Activated naive CD8-positive, alpha-beta T cell treated with anti-CD3 and anti-CD28 coated beads, Interleukin-2, amount 10 ng/mL, durations not matched to agents 7 days and 5 days (primary cell): Measurements from ENCODE around the gene SH3YL1. TPM values are rescaled to one million over a fixed set of nuclear protein-coding genes. Genes with fewer than 3 reads are reported as not detected.
"Not testable (repeated sequence)": the region's sequence is repeated elsewhere in the genome, so short reads cannot be mapped to it uniquely, and the experiment has no call there.

Experiments used
- ATAC-seq: fragments of 150-1000 bp; cut with Tn5 transposase; one replicate; pipeline ENCODE4 v1.10.0; 2021; ENCODE audit warnings: low read depth, moderate library complexity
- POLR2A ChIA-PET: fragments of 350-600 bp; sonication (Branson Sonifier 250); formaldehyde crosslinking; loops from one replicate; lab custom pipeline; 2021; ENCODE audit warnings: antibody characterized with exemption; lab: Charles Lee
- DNase-seq: peaks from one replicate; pipeline ENCODE4 v3.0.0; 2021
- H3K27ac Mint-ChIP-seq: one replicate; pipeline ENCODE4 v1.8.0; 2022; ENCODE audit warnings: mild to moderate bottlenecking, mixed read lengths
- H3K27me3 Mint-ChIP-seq: one replicate; pipeline ENCODE4 v1.8.0; 2022; ENCODE audit warnings: mild to moderate bottlenecking, moderate library complexity, mixed read lengths
- H3K36me3 Mint-ChIP-seq: one replicate; pipeline ENCODE4 v1.8.0; 2021; ENCODE audit warnings: mild to moderate bottlenecking, mixed read lengths
- H3K4me1 Mint-ChIP-seq: one replicate; pipeline ENCODE4 v1.8.0; 2021; ENCODE audit warnings: mixed read lengths
- H3K4me3 Mint-ChIP-seq: one replicate; pipeline ENCODE4 v1.8.0; 2022; ENCODE audit warnings: mild to moderate bottlenecking, moderate library complexity, mixed read lengths
- H3K9me3 Mint-ChIP-seq: one replicate; pipeline ENCODE4 v1.8.0; 2021; ENCODE audit warnings: mixed read lengths
- total RNA-seq, 2 experiments: library from RNA; stranded (reverse); gene quantifications; one replicate each; pipeline ENCODE4 v1.2.3, GENCODE V29; 2021

SH3YL1 gene
- total RNA-seq, 2 experiments from 2014 or later: 32.8 to 40.1 TPM

DNA sequence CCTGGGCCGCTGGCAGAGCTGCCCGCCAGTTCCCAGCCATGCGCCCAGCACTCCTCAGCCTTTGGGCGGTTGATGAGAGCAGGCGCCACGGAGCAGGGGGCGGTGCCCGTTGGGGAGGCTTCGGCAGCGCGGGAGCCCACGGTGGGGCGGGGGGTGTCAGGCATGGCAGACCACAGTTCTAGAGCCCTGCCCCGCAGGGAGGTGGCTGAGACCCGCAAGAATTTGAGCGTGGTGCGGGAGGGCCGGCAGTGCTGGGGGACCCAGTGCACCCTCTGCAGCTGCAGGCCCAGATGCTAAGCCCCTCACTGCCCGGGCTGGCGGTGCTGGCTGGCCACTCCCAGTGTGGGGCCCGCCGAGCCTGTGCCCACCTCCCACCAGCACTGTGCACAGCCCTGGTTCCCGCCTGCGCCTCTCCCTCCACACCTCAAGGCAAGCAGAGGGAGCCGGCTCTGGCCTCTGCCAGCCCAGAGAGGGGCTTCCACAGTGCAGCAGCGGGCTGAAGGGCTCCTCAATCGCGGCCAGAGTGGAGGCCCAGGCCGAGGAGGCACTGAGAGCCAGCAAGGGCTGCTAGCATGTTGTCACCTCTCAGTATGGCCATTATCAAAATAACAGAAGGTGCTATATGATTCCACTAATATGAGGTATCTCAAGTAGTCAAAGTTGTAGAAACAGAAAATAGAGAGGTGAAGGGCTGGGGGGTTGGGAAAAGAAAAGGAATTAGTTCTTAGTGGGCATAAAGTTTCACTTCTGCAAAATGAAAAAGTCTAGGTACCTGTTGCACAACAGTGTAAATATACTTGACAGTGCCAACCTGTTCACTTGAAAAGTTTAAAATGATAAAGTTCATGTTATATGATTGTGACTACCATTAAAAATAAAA lies 72.3 kb downstream of the SH3YL1 start:
- H3K36me3 Mint-ChIP-seq: no peaks in the 10 kb centered on the region
- H3K9me3 Mint-ChIP-seq: peaks cover 11% of the 10 kb centered on the region
- H3K27ac Mint-ChIP-seq: no peak overlapping the region
- POLR2A ChIA-PET: no interaction called here
- ATAC-seq (no peak), DNase-seq (no peak)
- no peaks in the 10 kb centered on the region for H3K4me1 Mint-ChIP-seq
- no peak overlapping the region for H3K4me3 Mint-ChIP-seq
- no peaks in the 10 kb centered on the region for H3K27me3 Mint-ChIP-seq

DNA sequence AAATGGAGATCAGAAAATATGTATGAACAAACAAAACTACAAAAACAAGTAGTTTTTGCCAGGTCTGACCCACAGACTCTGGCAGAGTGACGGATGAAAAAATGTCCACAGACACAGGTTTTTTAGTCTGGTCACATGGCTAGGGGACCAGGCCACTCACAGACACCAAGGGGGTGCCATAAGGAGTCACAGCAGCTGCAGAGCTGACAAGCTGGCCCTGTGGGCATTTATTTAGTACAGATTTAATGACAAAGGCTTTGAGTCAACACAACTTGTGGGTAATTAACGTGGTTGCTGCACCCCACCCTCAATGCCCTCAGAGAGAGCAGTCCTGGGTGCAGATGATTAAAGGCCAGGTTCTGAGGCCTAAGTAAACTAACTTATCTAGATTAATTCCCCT lies 76.0 kb downstream of the SH3YL1 start:
- POLR2A ChIA-PET: no interaction called here
- no peak for ATAC-seq

DNA sequence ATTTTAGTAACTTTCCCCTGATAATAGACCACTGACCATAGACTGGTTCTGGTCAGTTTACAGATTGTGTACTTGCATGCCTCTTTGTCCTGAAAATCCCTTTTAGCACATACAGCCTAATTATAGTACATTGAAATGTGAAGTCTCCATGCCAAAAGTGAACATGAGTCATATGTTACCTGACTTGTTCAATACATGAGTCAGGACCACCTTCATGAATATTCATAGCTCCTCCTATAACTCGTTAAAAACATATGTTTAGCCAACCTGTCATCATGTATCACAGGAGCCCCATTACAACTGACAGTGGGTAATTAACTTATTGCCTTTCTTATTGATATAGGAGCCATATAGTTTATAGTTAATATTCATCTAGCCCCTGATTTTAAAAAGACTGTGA lies 78.6 kb downstream of the SH3YL1 start:
- no peak overlapping the region for H3K27ac Mint-ChIP-seq
- ATAC-seq: no peak
- no peak overlapping the region for H3K4me3 Mint-ChIP-seq
- POLR2A ChIA-PET: no interaction called here
- no peaks in the 10 kb centered on the region for H3K36me3 Mint-ChIP-seq
- no peak for DNase-seq
- peaks cover under 1% of the 10 kb centered on the region for H3K27me3 Mint-ChIP-seq
- H3K4me1 Mint-ChIP-seq: no peaks in the 10 kb centered on the region
- peaks cover 18% of the 10 kb centered on the region for H3K9me3 Mint-ChIP-seq

More for the DNA sequence above, 76.0 kb downstream of the SH3YL1 start:
- no peak overlapping the region for H3K27ac Mint-ChIP-seq
- H3K4me1 Mint-ChIP-seq: no peaks in the 10 kb centered on the region
- no peaks in the 10 kb centered on the region for H3K27me3 Mint-ChIP-seq
- H3K9me3 Mint-ChIP-seq: peaks cover 16% of the 10 kb centered on the region
- no peak for DNase-seq
- no peaks in the 10 kb centered on the region for H3K36me3 Mint-ChIP-seq
- no peak overlapping the region for H3K4me3 Mint-ChIP-seq

DNA sequence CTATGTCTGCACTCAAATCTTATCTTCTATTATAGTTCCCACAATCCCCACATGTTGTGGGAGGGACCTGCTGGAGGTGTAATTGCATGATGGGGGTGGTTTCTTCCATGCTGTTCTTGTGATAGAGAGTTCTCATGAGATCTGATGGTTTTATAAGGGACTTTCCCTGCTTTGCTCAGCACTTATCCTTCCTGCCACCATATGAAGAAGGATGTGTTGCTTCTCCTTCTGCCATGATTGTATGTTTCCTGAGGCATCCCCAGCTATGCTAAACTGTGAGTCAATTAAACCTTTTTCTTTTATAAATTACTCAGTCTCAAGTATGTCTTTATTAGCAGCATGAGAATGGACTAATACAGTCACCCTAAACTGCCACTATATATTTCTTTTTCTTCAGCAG lies 79.1 kb downstream of the SH3YL1 start:
- peaks cover 17% of the 10 kb centered on the region for H3K9me3 Mint-ChIP-seq
- DNase-seq: no peak
- H3K27me3 Mint-ChIP-seq: peaks cover 5% of the 10 kb centered on the region
- no peak overlapping the region for H3K4me3 Mint-ChIP-seq
- H3K4me1 Mint-ChIP-seq: no peaks in the 10 kb centered on the region
- POLR2A ChIA-PET: no interaction called here
- no peak overlapping the region for H3K27ac Mint-ChIP-seq
- no peaks in the 10 kb centered on the region for H3K36me3 Mint-ChIP-seq
- ATAC-seq: no peak

DNA sequence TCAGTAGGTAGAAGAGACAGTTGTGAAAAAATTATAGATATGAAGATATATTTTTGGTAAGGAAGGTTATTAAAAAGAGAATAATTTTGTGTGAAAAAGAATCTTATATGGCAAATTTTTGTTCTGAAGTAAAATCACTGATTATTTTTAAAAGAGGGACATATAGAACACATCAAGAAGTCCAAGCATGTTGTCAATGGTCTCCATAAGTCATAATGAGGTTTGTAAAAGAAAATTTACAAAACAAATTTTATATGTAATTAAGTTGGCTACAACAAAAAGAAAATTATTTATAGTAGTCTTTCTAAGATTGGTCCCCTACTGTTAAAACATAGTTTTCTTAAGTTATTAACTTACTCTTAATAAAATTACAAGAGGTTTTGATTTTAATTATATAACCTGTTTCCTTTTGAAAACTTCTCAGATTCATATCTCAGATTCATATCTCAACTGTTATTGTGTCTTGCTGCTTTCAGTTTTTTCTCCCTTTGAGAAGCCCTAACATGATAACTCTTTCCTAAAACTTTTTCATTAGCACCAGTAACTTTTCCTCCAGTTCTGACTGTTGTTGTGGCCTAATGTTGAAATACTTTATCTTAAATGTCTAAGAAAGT lies 81.2 kb downstream of the SH3YL1 start:
- no peak for ATAC-seq
- H3K4me1 Mint-ChIP-seq: no peaks in the 10 kb centered on the region
- no peak for DNase-seq
- H3K27me3 Mint-ChIP-seq: peaks cover 11% of the 10 kb centered on the region
- H3K4me3 Mint-ChIP-seq: no peak overlapping the region
- H3K9me3 Mint-ChIP-seq: peaks cover 12% of the 10 kb centered on the region
- POLR2A ChIA-PET: no interaction called here
- no peak overlapping the region for H3K27ac Mint-ChIP-seq
- no peaks in the 10 kb centered on the region for H3K36me3 Mint-ChIP-seq

DNA sequence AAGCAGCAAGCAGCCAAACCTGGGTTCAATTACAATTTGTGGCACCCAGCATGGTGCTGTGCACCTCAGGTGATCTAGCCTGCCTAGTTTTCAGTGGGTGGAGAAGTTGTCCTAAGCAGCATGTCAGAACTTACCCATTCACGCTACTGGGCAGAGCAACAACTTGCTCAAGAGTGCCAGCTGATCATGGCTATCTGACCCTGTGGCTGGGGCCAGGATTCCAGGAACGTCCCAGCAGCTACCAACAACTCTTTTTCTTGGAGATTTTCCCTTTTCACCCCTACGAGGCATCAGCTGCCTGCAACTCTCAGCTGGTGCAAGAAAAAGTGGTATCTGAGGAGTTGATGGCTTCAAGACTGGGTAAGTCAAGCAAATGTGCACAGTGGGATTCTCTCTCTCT lies 83.5 kb downstream of the SH3YL1 start:
- H3K4me3 Mint-ChIP-seq: no peak overlapping the region
- H3K9me3 Mint-ChIP-seq: peaks cover 7% of the 10 kb centered on the region
- H3K4me1 Mint-ChIP-seq: peaks cover 9% of the 10 kb centered on the region
- no peak for ATAC-seq
- H3K27ac Mint-ChIP-seq: no peak overlapping the region
- POLR2A ChIA-PET: no interaction called here
- peaks cover 25% of the 10 kb centered on the region for H3K27me3 Mint-ChIP-seq
- no peak for DNase-seq
- no peaks in the 10 kb centered on the region for H3K36me3 Mint-ChIP-seq

DNA sequence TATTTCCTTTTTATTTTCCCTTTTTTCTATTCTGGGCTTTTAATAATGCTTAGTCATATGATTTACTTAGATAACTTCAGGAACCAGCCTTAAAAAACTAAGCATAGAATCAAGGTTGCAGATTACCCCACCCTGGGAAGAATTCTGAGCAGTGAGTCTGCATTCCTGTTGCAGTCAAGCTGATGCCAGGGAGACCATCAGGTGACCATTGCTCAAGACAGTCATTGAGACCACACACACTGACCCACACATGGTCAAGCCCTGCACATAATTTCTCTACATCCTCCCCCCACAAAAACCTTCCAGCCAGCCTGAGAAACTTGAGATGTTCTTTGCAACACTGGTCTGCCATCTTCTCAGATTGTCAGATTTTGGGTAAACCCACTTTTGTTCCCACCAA lies 83.9 kb downstream of the SH3YL1 start:
- Mint-ChIP-seq H3K27me3 (peaks cover 29% of the 10 kb centered on the region), H3K36me3 (no peaks in the 10 kb centered on the region), H3K9me3 (peaks cover 7% of the 10 kb centered on the region), H3K4me1 (peaks cover 9% of the 10 kb centered on the region), H3K27ac (no peak overlapping the region), H3K4me3 (no peak overlapping the region)
- ATAC-seq (no peak), DNase-seq (no peak)
- POLR2A ChIA-PET: no interaction called here

DNA sequence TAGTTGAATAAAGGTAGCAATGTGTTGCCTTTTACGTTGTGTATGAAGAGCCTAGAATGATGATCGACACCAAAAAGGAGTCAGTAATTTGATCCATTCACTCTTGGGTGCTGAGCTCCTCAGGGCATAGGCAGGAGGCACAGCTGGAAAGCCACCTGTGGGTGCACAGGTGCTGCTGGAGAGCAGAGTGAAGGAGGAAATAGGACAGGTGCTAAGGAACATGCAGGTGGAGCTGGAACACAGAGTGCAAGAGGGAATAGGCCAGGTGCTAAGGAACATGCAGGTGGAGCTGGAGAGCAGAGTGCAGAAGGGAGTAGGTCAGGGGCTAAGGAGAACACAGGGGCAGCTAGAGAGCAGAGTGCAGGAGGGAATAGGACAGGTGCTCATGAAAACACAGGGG lies 86.1 kb downstream of the SH3YL1 start:
- Mint-ChIP-seq H3K27me3 (peaks cover 34% of the 10 kb centered on the region), H3K36me3 (no peaks in the 10 kb centered on the region), H3K4me1 (peaks cover 9% of the 10 kb centered on the region), H3K27ac (no peak overlapping the region), H3K4me3 (no peak overlapping the region), H3K9me3 (peaks cover 2% of the 10 kb centered on the region)
- no peak for ATAC-seq
- no peak for DNase-seq
- POLR2A ChIA-PET: no interaction called here

DNA sequence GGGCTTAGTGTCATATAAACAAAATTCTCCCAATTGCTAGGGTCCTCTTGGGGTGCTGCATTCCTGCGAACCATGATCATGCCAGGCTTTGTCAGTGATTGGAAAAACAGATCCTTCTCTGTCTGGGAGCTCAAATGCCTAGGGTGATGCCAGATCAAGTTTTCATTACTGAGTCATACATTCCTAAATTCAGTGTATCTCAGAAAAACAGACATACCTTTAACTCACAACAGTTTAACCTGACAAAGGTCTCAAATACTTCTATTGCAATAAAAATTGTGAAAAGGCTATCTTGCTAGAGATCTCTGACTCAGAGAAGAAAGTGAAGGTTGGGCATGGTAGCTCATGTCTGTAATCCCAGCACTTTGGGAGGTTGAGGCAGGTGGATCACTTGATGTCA lies 86.9 kb downstream of the SH3YL1 start:
- Mint-ChIP-seq H3K4me1 (peaks cover 9% of the 10 kb centered on the region), H3K9me3 (peaks cover 2% of the 10 kb centered on the region), H3K27ac (no peak overlapping the region), H3K4me3 (no peak overlapping the region), H3K36me3 (no peaks in the 10 kb centered on the region), H3K27me3 (peaks cover 39% of the 10 kb centered on the region)
- DNase-seq (no peak), ATAC-seq (no peak)
- POLR2A ChIA-PET: no interaction called here

DNA sequence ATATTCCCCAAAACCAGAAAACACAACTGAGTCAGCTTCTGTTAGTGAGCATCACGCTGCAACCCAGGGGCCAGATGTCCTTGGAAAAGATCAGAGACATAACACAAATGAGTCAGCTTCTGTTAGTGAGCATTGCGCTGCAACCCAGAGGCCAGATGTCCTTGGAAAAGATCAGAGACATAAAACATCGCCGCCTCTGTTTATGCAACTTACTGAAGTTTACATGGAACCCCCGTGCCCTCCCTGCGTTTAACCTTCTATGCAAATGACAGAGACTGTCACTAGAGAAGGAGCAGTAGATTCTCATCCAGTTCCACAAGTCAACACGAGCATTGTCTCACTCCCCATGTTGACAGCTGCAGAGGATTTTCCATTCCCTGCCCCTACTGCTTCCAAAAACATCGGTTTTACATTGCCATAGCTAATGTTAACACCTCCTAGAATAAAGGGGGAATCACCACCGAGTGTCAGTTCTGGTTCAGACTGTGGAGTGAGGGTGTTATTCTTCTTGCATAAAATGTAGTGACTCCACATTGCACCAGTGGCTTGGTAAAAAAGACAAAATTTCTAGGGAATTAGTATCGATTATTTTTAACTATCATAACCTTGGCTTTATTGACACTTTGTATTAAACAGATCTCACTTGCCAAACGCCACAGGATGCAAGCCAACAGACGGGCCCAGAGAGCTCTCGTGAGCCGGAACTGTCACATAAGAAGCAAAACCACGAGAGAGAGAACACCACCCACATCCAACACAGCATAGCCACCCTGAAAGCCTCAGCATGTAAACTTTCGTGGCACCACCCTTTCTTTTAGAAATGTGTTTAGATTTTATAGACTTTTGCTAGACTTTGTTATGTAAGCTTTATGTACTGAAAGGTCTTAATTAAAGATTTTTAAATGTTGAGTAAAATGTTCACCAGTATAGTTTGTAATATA lies 87.7 kb downstream of the SH3YL1 start:
- Mint-ChIP-seq H3K27ac (peak overlapping the region; percentile 57), H3K4me1 (peaks cover 9% of the 10 kb centered on the region), H3K36me3 (no peaks in the 10 kb centered on the region), H3K27me3 (peaks cover 39% of the 10 kb centered on the region), H3K9me3 (peaks cover 2% of the 10 kb centered on the region), H3K4me3 (peak overlapping the region; percentile 57)
- POLR2A ChIA-PET: no interaction called here
- DNase-seq (peak; percentile 49), ATAC-seq (peak; percentile 99)

DNA sequence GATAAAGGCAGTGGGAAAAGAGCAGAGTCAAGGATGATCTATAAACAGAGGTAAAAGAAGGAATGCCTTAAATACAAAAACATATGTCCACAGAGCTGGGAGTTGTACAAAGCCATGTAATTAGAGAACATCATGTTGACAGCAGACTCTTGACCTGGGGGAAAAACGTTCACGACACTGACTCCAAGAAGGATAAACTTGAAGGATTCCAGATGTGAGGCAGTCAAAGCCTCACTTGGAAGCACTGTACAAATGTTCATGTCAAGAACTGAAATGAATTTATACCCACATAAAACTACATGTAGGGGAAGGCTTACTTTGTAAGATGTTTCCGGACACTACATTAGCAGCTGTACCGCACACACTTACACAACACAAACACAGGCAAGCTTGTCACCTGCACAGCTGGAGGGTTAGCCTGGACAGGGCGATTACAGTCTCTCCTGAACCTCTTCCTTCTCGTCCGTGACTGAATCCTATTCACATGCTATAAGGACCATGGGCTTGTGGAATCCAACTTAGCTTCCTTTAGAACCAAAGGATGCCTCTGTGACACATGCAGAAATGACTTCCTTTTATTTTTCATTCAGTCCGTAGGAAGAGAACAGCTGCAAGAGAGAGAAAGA lies 88.6 kb downstream of the SH3YL1 start:
- no peak overlapping the region for H3K27ac Mint-ChIP-seq
- no peaks in the 10 kb centered on the region for H3K9me3 Mint-ChIP-seq
- ATAC-seq (no peak), DNase-seq (no peak)
- H3K4me1 Mint-ChIP-seq: peaks cover 9% of the 10 kb centered on the region
- peaks cover 39% of the 10 kb centered on the region for H3K27me3 Mint-ChIP-seq
- POLR2A ChIA-PET: no interaction called here
- H3K36me3 Mint-ChIP-seq: no peaks in the 10 kb centered on the region
- H3K4me3 Mint-ChIP-seq: no peak overlapping the region

DNA sequence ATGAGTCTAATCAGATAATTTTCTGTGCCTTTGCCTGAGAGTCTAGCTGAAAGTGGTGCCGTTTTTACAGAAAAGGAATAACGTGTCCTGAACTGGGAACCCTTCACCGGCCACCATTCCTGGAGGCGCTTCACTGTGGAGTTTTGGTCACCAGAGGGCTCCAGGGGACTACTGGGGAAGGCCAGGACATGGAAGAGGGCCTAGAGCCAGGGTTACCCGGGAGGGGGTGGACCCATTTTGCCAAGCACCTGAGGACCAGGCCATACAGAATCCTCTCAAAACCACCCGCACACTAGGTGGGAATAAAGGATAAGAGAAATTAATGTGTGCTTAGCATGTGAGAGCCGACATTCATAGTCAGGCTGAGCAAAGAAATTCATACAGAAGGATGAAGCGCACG lies 91.7 kb downstream of the SH3YL1 start:
- ATAC-seq, H3K4me1 Mint-ChIP-seq, H3K4me3 Mint-ChIP-seq, H3K9me3 Mint-ChIP-seq, POLR2A ChIA-PET, DNase-seq, H3K36me3 Mint-ChIP-seq, H3K27ac Mint-ChIP-seq: not testable (repeated sequence)
- peaks cover 22% of the 10 kb centered on the region for H3K27me3 Mint-ChIP-seq

DNA sequence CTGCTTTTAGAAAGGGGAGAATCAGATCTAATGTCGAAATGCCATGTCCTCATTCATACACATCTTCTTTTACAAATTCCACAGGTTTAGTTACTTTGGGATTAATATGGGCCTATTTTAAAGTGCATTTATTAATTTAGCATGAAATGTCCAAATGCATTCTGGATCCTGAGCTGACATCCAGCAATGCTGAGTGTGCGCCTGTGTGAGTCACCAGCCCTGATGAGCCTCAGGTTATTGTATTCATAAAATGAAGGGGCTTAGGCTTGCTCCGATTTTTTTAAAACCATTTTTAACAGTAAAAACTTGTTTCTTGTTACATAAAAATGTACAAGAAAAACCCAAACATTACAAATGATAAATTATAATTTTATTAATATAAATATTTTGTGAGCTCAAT lies 94.1 kb downstream of the SH3YL1 start:
- ATAC-seq: no peak
- Mint-ChIP-seq H3K4me3 (no peak overlapping the region), H3K36me3 (peaks cover 3% of the 10 kb centered on the region), H3K4me1 (no peaks in the 10 kb centered on the region), H3K9me3 (peaks cover 3% of the 10 kb centered on the region), H3K27ac (no peak overlapping the region), H3K27me3 (peaks cover 8% of the 10 kb centered on the region)
- no peak for DNase-seq
- POLR2A ChIA-PET: no interaction called here
